IPS DF 6.9 (cell line): ENCODE results near the gene SIGLEC10.
A peak's percentile ranks its signal among the peaks of the same experiment; 100 is the strongest.
"Not testable (repeated sequence)": the region's sequence is repeated elsewhere in the genome, so short reads cannot be mapped to it uniquely, and the experiment has no call there.

Experiments used
- DNase-seq: peaks from one replicate; pipeline ENCODE4 v3.0.0-alpha.2; 2013; ENCODE audit warnings: low read depth, low spot score
- H3K27ac ChIP-seq: one replicate; pipeline ENCODE4 v1.5.1; 2013; ENCODE audit warnings: low read length, control low read depth
- H3K27me3 ChIP-seq: 2 replicates; pipeline ENCODE4 v1.6.1; 2013; ENCODE audit warnings: mild to moderate bottlenecking, low read length; ENCODE audit not compliant: control insufficient read depth, insufficient read depth
- H3K36me3 ChIP-seq: 2 replicates; pipeline ENCODE4 v1.6.1; 2013; ENCODE audit warnings: low read length; ENCODE audit not compliant: control insufficient read depth, insufficient read depth
- H3K4me1 ChIP-seq: 2 replicates; pipeline ENCODE4 v1.6.1; 2013; ENCODE audit warnings: low read length; ENCODE audit not compliant: control insufficient read depth, insufficient read depth
- H3K4me3 ChIP-seq: 2 replicates; pipeline ENCODE4 v1.5.1; 2013; ENCODE audit warnings: mild to moderate bottlenecking, low read length
- H3K9me3 ChIP-seq: 2 replicates; pipeline ENCODE4 v1.6.1; 2013; ENCODE audit warnings: low read length, inconsistent platforms; ENCODE audit not compliant: control insufficient read depth, insufficient read depth
- WGBS: extraction: QIAGEN DNeasy Blood & Tissue Kit; methylation state at CpG from one replicate; pipeline ENCODE4 v1.1.7; 2013; ENCODE audit warnings: mixed read lengths, missing lambda C conversion rate; ENCODE audit not compliant: insufficient read length, insufficient coverage; 5-methylcytosine and 5-hydroxymethylcytosine counted together

SIGLEC10 gene

GRCh38 chr19:51439021-51439465 lies 21.6 kb upstream of the SIGLEC10 start:
- WGBS: no CpG with 5 or more reads among the region's 5 CpGs
- H3K36me3 ChIP-seq: no peaks in the 10 kb centered on the region
- no peaks in the 10 kb centered on the region; the same call in 1 of the 2 replicates for H3K4me1 ChIP-seq
- no peak overlapping the region for H3K27ac ChIP-seq
- DNase-seq: no peak
- no peak overlapping the region for H3K4me3 ChIP-seq
- H3K9me3 ChIP-seq: no peaks in the 10 kb centered on the region
- no peaks in the 10 kb centered on the region for H3K27me3 ChIP-seq

GRCh38 chr19:51434456-51434855 lies 17.0 kb upstream of the SIGLEC10 start:
- H3K36me3 ChIP-seq: no peaks in the 10 kb centered on the region
- no peak overlapping the region for H3K27ac ChIP-seq
- DNase-seq: no peak
- H3K9me3 ChIP-seq: no peaks in the 10 kb centered on the region
- WGBS: no CpG with 5 or more reads among the region's 1 CpG
- H3K27me3 ChIP-seq: no peaks in the 10 kb centered on the region
- H3K4me1 ChIP-seq: no peaks in the 10 kb centered on the region
- no peak overlapping the region for H3K4me3 ChIP-seq

- Histone ChIP-seq H3K4me3 (no peak overlapping the region), H3K4me1 (no peaks in the 10 kb centered on the region), H3K36me3 (no peaks in the 10 kb centered on the region), H3K27ac (no peak overlapping the region), H3K9me3 (no peaks in the 10 kb centered on the region), H3K27me3 (no peaks in the 10 kb centered on the region)
- WGBS: no CpG with 5 or more reads among the region's 4 CpGs
- DNase-seq: no peak
Measured at GRCh38 chr19:51433043-51433442, 15.6 kb upstream of the SIGLEC10 start.

- no peaks in the 10 kb centered on the region for H3K27me3 ChIP-seq
- no peak for DNase-seq
- WGBS: no CpG with 5 or more reads among the region's 3 CpGs
Measured at GRCh38 chr19:51431124-51431523, 13.7 kb upstream of the SIGLEC10 start.

GRCh38 chr19:51430221-51430620 lies 12.8 kb upstream of the SIGLEC10 start:
- no peak overlapping the region for H3K27ac ChIP-seq
- DNase-seq: no peak
- H3K9me3 ChIP-seq: no peaks in the 10 kb centered on the region
- no peak overlapping the region for H3K4me3 ChIP-seq
- WGBS: no CpG with 5 or more reads among the region's 3 CpGs
- H3K27me3 ChIP-seq: no peaks in the 10 kb centered on the region
- H3K4me1 ChIP-seq: no peaks in the 10 kb centered on the region
- H3K36me3 ChIP-seq: no peaks in the 10 kb centered on the region

More at GRCh38 chr19:51431124-51431523, 13.7 kb upstream of the SIGLEC10 start:
- no peaks in the 10 kb centered on the region for H3K36me3 ChIP-seq
- no peaks in the 10 kb centered on the region for H3K9me3 ChIP-seq
- no peak overlapping the region for H3K4me3 ChIP-seq
- H3K4me1 ChIP-seq: no peaks in the 10 kb centered on the region
- no peak overlapping the region for H3K27ac ChIP-seq

- Histone ChIP-seq H3K9me3 (no peaks in the 10 kb centered on the region), H3K4me3 (no peak overlapping the region), H3K27me3 (no peaks in the 10 kb centered on the region), H3K27ac (no peak overlapping the region), H3K36me3 (no peaks in the 10 kb centered on the region), H3K4me1 (no peaks in the 10 kb centered on the region)
- no peak for DNase-seq
- no CpG with 5 or more reads among the region's 3 CpGs for WGBS
Measured at GRCh38 chr19:51427201-51427600, 9.8 kb upstream of the SIGLEC10 start.

- peak overlapping the region; percentile 22; the same call in 1 of the 2 replicates for H3K4me3 ChIP-seq
- H3K27me3 ChIP-seq: no peaks in the 10 kb centered on the region
- WGBS: 100% methylated on average over 2 of the region's 19 CpGs
- H3K9me3 ChIP-seq: no peaks in the 10 kb centered on the region
- H3K4me1 ChIP-seq: peaks cover 5% of the 10 kb centered on the region
- peak; percentile 82 for DNase-seq
- H3K36me3 ChIP-seq: no peaks in the 10 kb centered on the region
- no peak overlapping the region for H3K27ac ChIP-seq
Measured at GRCh38 chr19:51422053-51422448, 4.6 kb upstream of the SIGLEC10 start.

GRCh38 chr19:51421229-51422052 lies 4.0 kb upstream of the SIGLEC10 start:
- H3K4me1 ChIP-seq: peaks cover 5% of the 10 kb centered on the region
- DNase-seq: no peak
- no CpG with 5 or more reads among the region's 39 CpGs for WGBS
- H3K27ac ChIP-seq: no peak overlapping the region
- no peaks in the 10 kb centered on the region for H3K36me3 ChIP-seq
- no peaks in the 10 kb centered on the region for H3K27me3 ChIP-seq
- no peaks in the 10 kb centered on the region for H3K9me3 ChIP-seq
- peak overlapping the region; percentile 22; the same call in 1 of the 2 replicates for H3K4me3 ChIP-seq

- not testable (repeated sequence) for H3K4me1 ChIP-seq, H3K27me3 ChIP-seq, H3K9me3 ChIP-seq, DNase-seq, H3K4me3 ChIP-seq, H3K27ac ChIP-seq, H3K36me3 ChIP-seq
- no CpG with 5 or more reads among the region's 11 CpGs for WGBS
Measured at GRCh38 chr19:51420511-51420910, 3.1 kb upstream of the SIGLEC10 start.

- H3K4me1 ChIP-seq: peaks cover 5% of the 10 kb centered on the region
- H3K9me3 ChIP-seq: no peaks in the 10 kb centered on the region
- no peak overlapping the region for H3K27ac ChIP-seq
- no peaks in the 10 kb centered on the region for H3K27me3 ChIP-seq
- no CpG with 5 or more reads among the region's 2 CpGs for WGBS
- no peaks in the 10 kb centered on the region for H3K36me3 ChIP-seq
- DNase-seq: no peak
- H3K4me3 ChIP-seq: no peak overlapping the region
Measured at GRCh38 chr19:51418707-51419106, 1.3 kb upstream of the SIGLEC10 start.

- H3K27ac ChIP-seq: no peak overlapping the region
Measured at GRCh38 chr19:51417810-51418157, 342 bp upstream of the SIGLEC10 start.

More at GRCh38 chr19:51417810-51418157, 342 bp upstream of the SIGLEC10 start:
- peaks cover 5% of the 10 kb centered on the region for H3K4me1 ChIP-seq
- no peaks in the 10 kb centered on the region for H3K27me3 ChIP-seq
- H3K4me3 ChIP-seq: no peak overlapping the region
- WGBS: no CpG with 5 or more reads among the region's 3 CpGs
- no peaks in the 10 kb centered on the region for H3K9me3 ChIP-seq
- no peak for DNase-seq
- no peaks in the 10 kb centered on the region for H3K36me3 ChIP-seq
